ENCODE results near the gene SGCD. TPM values are rescaled to one million over a fixed set of nuclear protein-coding genes. Genes with fewer than 3 reads are reported as not detected.
A peak's percentile ranks its signal among the peaks of the same experiment; 100 is the strongest.

SGCD gene
- total RNA-seq, 4 donors from 2014 or later = 12.4 to 17.8 (median 13.4) TPM

DNA sequence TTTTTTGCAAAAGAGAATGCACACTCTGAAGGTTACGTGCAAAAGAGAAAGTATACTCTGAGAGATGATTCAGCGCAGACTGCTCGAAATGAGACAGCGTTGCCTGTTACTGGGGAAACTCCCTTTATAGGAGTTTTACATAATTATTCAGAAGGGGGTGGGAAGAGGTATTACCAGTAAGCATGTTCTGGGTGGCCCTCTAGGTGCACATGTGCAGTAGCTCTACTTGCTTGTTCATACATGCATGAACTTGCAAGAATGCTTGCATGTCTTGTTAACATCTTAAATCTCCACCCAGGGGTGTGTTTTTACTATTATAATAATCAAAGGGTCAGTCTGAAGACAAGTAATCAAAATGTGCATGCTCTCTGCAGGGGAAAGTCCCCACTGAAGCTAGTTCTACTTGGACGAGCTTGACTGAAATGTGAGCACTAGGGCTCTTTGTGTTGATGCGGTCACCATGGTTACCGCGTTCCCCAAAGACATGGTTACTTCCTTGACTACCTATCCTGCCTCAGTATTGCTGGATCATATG lies 75.5 kb downstream of the SGCD start:
- Histone ChIP-seq H3K4me3 (no peak overlapping the region), H3K36me3 (no peaks in the 10 kb centered on the region), H3K4me1 (no peaks in the 10 kb centered on the region), H3K9me3 (no peaks in the 10 kb centered on the region), H3K27me3 (no peaks in the 10 kb centered on the region), H3K27ac (no peak overlapping the region)
- TF ChIP-seq CTCF (IDR thresholded peaks at IDR 0.05) (no peak), EP300 (IDR thresholded peaks at IDR 0.05) (no peak), POLR2A (IDR thresholded peaks at IDR 0.05) (no peak)
- WGBS, 2 donors = 80 to 82% methylated on average over 8 of the region's 8 CpGs
- DNase-seq (ENCODE audit: low spot score in 2 of 2) = no peak

DNA sequence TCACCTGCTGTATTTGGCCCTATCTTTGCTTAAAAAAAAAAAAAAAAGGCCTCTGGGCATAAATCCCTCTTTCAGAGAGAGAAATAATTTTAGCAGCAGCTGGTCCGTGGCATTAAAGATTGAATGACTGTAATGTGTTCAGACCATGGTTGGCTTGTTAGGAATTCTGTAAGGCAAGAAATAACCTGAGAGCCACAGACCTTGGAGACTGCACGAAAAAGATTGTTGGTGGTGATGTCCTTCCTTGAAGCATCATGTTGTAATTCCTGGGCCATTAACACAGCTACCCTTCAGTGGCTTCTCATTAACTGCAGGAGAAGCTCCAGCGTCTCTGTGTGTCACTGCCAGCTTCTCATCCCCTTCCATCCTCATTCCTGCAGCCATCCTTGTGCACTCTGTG lies 79.0 kb downstream of the SGCD start:
- Histone ChIP-seq H3K27me3 (no peaks in the 10 kb centered on the region), H3K4me3 (no peak overlapping the region), H3K4me1 (peaks cover 0 to 5% (median 0%) of the 10 kb centered on the region in 4 donors), H3K27ac (no peak overlapping the region), H3K36me3 (no peaks in the 10 kb centered on the region), H3K9me3 (no peaks in the 10 kb centered on the region)
- WGBS, 2 donors = 71 to 85% methylated on average over 3 of the region's 3 CpGs
- DNase-seq (ENCODE audit: low spot score in 2 of 2) = no peak
- TF ChIP-seq EP300 (IDR thresholded peaks at IDR 0.05) (no peak), POLR2A (IDR thresholded peaks at IDR 0.05) (no peak), CTCF (IDR thresholded peaks at IDR 0.05) (no peak)

DNA sequence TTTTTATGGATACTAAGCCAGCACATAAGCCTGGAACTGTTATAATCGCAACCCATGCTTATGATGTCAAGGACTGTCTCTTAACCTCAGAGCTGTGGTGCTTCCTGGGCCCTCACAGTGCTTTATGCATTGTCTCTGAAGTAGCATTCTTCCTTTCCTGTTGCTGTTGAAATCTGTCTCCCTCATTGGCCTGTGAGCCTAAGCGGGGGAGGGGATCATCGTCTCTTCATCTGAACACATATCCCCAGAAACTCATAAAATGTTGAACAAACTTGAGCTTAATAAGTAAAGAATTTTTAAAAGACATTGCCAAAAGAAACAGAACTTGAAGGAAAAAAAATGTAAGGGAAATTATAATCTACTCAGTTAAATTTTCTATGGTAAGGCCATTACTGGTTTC lies 80.3 kb downstream of the SGCD start:
- Histone ChIP-seq H3K27ac (no peak overlapping the region), H3K27me3 (no peaks in the 10 kb centered on the region), H3K4me3 (no peak overlapping the region), H3K36me3 (no peaks in the 10 kb centered on the region), H3K4me1 (peaks cover 0 to 17% (median 0%) of the 10 kb centered on the region in 4 donors), H3K9me3 (no peaks in the 10 kb centered on the region)
- TF ChIP-seq EP300 (IDR thresholded peaks at IDR 0.05) (no peak), CTCF (IDR thresholded peaks at IDR 0.05) (no peak), POLR2A (IDR thresholded peaks at IDR 0.05) (no peak)
- 67 to 76% methylated on average over 3 of the region's 3 CpGs for WGBS, 2 donors
- DNase-seq (ENCODE audit: low spot score in 2 of 2) = no peak

DNA sequence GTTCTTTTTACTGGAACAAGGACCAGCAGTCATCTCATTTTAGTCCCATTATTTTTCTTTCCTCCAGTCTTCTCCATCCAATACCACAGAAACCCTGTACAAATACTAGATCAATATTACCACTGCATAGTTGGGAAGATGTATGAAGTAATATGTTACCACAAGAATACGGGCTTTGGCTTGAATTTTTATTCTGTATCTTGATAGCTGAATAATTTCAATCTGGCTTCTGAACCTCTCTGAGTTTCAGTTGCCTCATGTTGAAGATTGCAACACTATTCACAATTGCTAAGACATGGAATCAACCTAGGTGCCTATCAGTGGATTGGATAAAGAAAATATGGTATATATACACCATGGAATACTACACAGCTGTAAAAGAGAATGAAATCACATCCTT lies 82.9 kb downstream of the SGCD start:
- H3K36me3 ChIP-seq = no peaks in the 10 kb centered on the region
- WGBS, 2 donors = 85 to 92% methylated on average over 1 of the region's 1 CpG
- H3K27ac ChIP-seq = no peak overlapping the region
- H3K4me3 ChIP-seq = no peak overlapping the region
- H3K9me3 ChIP-seq = no peaks in the 10 kb centered on the region
- peaks cover 0 to 17% (median 0%) of the 10 kb centered on the region in 4 donors for H3K4me1 ChIP-seq
- DNase-seq (ENCODE audit: low spot score in 2 of 2) = no peak
- H3K27me3 ChIP-seq = no peaks in the 10 kb centered on the region
- TF ChIP-seq CTCF (IDR thresholded peaks at IDR 0.05) = no peak
- no peak for TF ChIP-seq EP300 (IDR thresholded peaks at IDR 0.05)
- no peak for TF ChIP-seq POLR2A (IDR thresholded peaks at IDR 0.05)

DNA sequence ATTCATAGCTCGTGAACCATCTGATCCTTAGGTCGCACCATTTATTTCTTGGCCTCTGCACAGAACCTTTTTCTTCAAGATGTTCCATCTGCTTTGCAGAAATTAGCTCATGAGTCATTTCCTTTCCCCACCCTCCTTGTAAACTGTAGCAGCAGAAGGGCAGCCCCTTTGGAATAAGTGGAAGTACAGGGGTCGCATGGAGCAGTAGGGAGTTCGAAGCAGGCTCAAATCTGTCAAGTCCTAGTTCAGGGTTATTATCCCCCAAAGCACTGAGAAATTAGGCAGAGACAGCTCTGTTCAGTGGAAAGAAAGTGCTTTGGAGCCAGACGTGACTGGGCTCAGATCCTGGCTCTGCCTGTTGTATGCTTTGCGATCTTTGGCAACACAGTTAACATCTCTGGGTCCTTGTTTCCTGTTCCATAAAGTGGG lies 84.2 kb downstream of the SGCD start:
- Histone ChIP-seq H3K27ac (peak overlapping the region in 3 of 4 donors; percentile 19 to 63 (median 59)), H3K27me3 (no peaks in the 10 kb centered on the region), H3K9me3 (no peaks in the 10 kb centered on the region), H3K4me1 (peaks cover 0 to 17% (median 0%) of the 10 kb centered on the region in 4 donors), H3K4me3 (no peak overlapping the region), H3K36me3 (no peaks in the 10 kb centered on the region)
- TF ChIP-seq EP300 (IDR thresholded peaks at IDR 0.05) (no peak), POLR2A (IDR thresholded peaks at IDR 0.05) (no peak), CTCF (IDR thresholded peaks at IDR 0.05) (no peak)
- WGBS, 2 donors = 20 to 24% methylated on average over 6 of the region's 6 CpGs
- no peak for DNase-seq (ENCODE audit: low spot score in 2 of 2)
